K562 (cell line): ENCODE results near the gene TMEM270. TPM values are rescaled to one million over a fixed set of nuclear protein-coding genes. Genes with fewer than 3 reads are reported as not detected.

Experiments
- ATF3 ChIP-seq, 2 experiments: fragments of 450-650 bp in 1 of 2; sonication (generic) in 1 of 2; formaldehyde crosslinking in 1 of 2; IDR thresholded peaks in 1 of 2; conservative IDR thresholded peaks in 1 of 2; 2 replicates each; pipeline versions ENCODE4 v1.6.1 to v1.8.1; 2016 to 2023; ENCODE audit warnings: mild to moderate bottlenecking in 2 of 2, moderate library complexity in 2 of 2, inconsistent platforms in 1 of 2, missing genetic modification reagents in 1 of 2
- CBFA2T3 ChIP-seq: fragments of 450-650 bp; IDR thresholded peaks from 2 replicates; pipeline ENCODE4 v1.6.1; 2017
- CREB5 ChIP-seq: fragments of 250-450 bp; sonication (Bioruptor Pico); IDR thresholded peaks from 2 replicates; pipeline ENCODE4 v1.5.0; 2020; ENCODE audit warnings: mild to moderate bottlenecking
- ETV6 ChIP-seq, 3 experiments: fragments of 150-350 bp in 1 of 3; sonication (generic) in 1 of 3; formaldehyde crosslinking in 1 of 3; IDR thresholded peaks; 2 replicates each; pipeline versions ENCODE4 v1.6.1 to v1.8.0; 2014 to 2022; ENCODE audit warnings: borderline replicate concordance in 2 of 3, low read depth in 2 of 3, antibody characterized with exemption in 1 of 3, low read length in 1 of 3, mild to moderate bottlenecking in 1 of 3, missing genetic modification reagents in 1 of 3
- FOXA1 ChIP-seq: fragments of 450-650 bp; IDR thresholded peaks from 2 replicates; pipeline ENCODE4 v1.6.1; 2016; ENCODE audit warnings: mild to moderate bottlenecking, borderline replicate concordance
- GATAD2B ChIP-seq: fragments of 450-650 bp; IDR thresholded peaks from 2 replicates; pipeline ENCODE4 v1.6.1; 2017; ENCODE audit warnings: mild to moderate bottlenecking, borderline replicate concordance
- HIVEP1 ChIP-seq: fragments of 250-450 bp; sonication (Bioruptor Pico); IDR thresholded peaks from 2 replicates; pipeline ENCODE4 v1.4.0; 2020; ENCODE audit warnings: mild to moderate bottlenecking
- HLTF ChIP-seq: fragments of 450-650 bp; IDR thresholded peaks from 2 replicates; pipeline ENCODE4 v1.6.1; 2016
- IRF2 ChIP-seq: sonication (generic); formaldehyde crosslinking; IDR thresholded peaks from 2 replicates; pipeline ENCODE4 v1.8.1; 2022; ENCODE audit warnings: mild to moderate bottlenecking, missing genetic modification reagents
- JUNB ChIP-seq: fragments of 450-650 bp; formaldehyde crosslinking; conservative IDR thresholded peaks from 2 replicates; pipeline ENCODE4 v1.4.0; 2020; ENCODE audit warnings: mild to moderate bottlenecking
- KDM5B ChIP-seq: fragments of 200-600 bp; sonication (generic); IDR thresholded peaks from 2 replicates; pipeline ENCODE4 v1.6.1; 2012; ENCODE audit warnings: low read depth, mild to moderate bottlenecking, moderate library complexity, low read length, control low read depth, inconsistent platforms; ENCODE audit not compliant: insufficient replicate concordance
- NCOA4 ChIP-seq: fragments of 450-650 bp; IDR thresholded peaks from 2 replicates; pipeline ENCODE4 v1.6.1; 2018; ENCODE audit warnings: mild to moderate bottlenecking; ENCODE audit not compliant: partially characterized antibody
- POU5F1 ChIP-seq: fragments of 150-350 bp; IDR thresholded peaks from 2 replicates; pipeline ENCODE4 v1.6.1; 2014; ENCODE audit warnings: borderline replicate concordance, low read length, low read depth, mild to moderate bottlenecking; ENCODE audit not compliant: partially characterized antibody
- RBM14 ChIP-seq: fragments of 200-400 bp; formaldehyde crosslinking; IDR thresholded peaks from 2 replicates; pipeline ENCODE4 v1.6.1; 2018; ENCODE audit warnings: low read depth, mild to moderate bottlenecking, low read length, moderate library complexity, borderline replicate concordance; ENCODE audit not compliant: insufficient read depth
- RBM17 ChIP-seq: fragments of 200-400 bp; formaldehyde crosslinking; IDR thresholded peaks from 2 replicates; pipeline ENCODE4 v1.6.1; 2017; ENCODE audit warnings: low read depth, mild to moderate bottlenecking, low read length, borderline replicate concordance
- SMAD4 ChIP-seq: fragments of 250-450 bp; sonication (Bioruptor Pico); conservative IDR thresholded peaks from 2 replicates; pipeline ENCODE4 v1.8.0; 2021; ENCODE audit warnings: inconsistent platforms, mild to moderate bottlenecking, moderate library complexity
- SOX6 ChIP-seq: fragments of 450-650 bp; IDR thresholded peaks from 2 replicates; pipeline ENCODE4 v1.6.1; 2014; ENCODE audit warnings: mild to moderate bottlenecking
- SPI1 ChIP-seq: IDR thresholded peaks from 2 replicates; pipeline ENCODE4 v1.6.1; 2011; ENCODE audit warnings: low read depth, low read length, control low read depth, borderline replicate concordance
- TAL1 ChIP-seq: fragments of 450-650 bp; IDR thresholded peaks from 2 replicates; pipeline ENCODE4 v1.6.1; 2016; ENCODE audit warnings: mild to moderate bottlenecking
- TCFL5 ChIP-seq: fragments of 250-450 bp; sonication (Bioruptor Pico); conservative IDR thresholded peaks from 2 replicates; pipeline ENCODE4 v1.6.1; 2021; ENCODE audit warnings: mild to moderate bottlenecking, moderate library complexity, matching md5 sums
- VEZF1 ChIP-seq: fragments of 200-800 bp; sonication (Bioruptor generic); IDR thresholded peaks from 2 replicates; pipeline ENCODE4 v1.6.1; 2017; ENCODE audit warnings: missing genetic modification characterization, missing compliant biosample characterization
- XRCC3 ChIP-seq: fragments of 450-650 bp; IDR thresholded peaks from 2 replicates; pipeline ENCODE4 v1.6.1; 2017; ENCODE audit warnings: mild to moderate bottlenecking, moderate library complexity
- ZNF79 ChIP-seq: fragments of 250-450 bp; sonication (Bioruptor Pico); IDR thresholded peaks from 2 replicates; pipeline ENCODE4 v1.4.0; 2020; ENCODE audit warnings: low read depth, mild to moderate bottlenecking, moderate library complexity
- ZSCAN29 ChIP-seq: fragments of 450-650 bp; IDR thresholded peaks from 2 replicates; pipeline ENCODE4 v1.6.1; 2017
- polyA plus RNA-seq, 8 experiments: library from polyadenylated mRNA; depleted of rRNA in 4 of 8; stranded (reverse) in 5 of 8; unstranded in 3 of 8; fragments of >200 nt; fragmentation: Nextera tagmentation in 2 of 8; fragmentation: Illumina TruSeq in 1 of 8; extraction: Ambion mirVana in 2 of 8; extraction: Trizol in 1 of 8; gene quantifications; 2 replicates each; pipeline versions ENCODE4 v1.2.1 to v1.2.3, GENCODE V29; 2011 to 2014; ENCODE audit warnings: inconsistent platforms in 1 of 8, missing spikeins in 1 of 8
- total RNA-seq, 7 experiments: library from RNA; depleted of rRNA in 6 of 7; stranded (reverse); fragments of >200 nt in 6 of 7; fragmentation: Illumina TruSeq in 2 of 7; extraction: Trizol in 2 of 7; gene quantifications; 2 replicates each; pipeline versions ENCODE4 v1.2.1 to v1.2.3, GENCODE V29; 2011 to 2021; ENCODE audit warnings: low replicate concordance in 1 of 7

The TMEM270 gene
- total and polyA plus RNA-seq, 9 of the 15 experiments (the other 6 are each of a cell fraction or from before 2014, with no cell fraction given) = not detected

- TF ChIP-seq ATF3 (IDR thresholded peaks at IDR 0.05) (peak; percentile 40; the same call in 1 of the 2 replicates), ATF3 (CRISPR knock-in tag; conservative IDR thresholded peaks at IDR 0.05) (no peak), CREB5 (no peak), KDM5B (no peak), HLTF (no peak), HIVEP1 (CRISPR knock-in tag) (no peak), RBM14 (no peak), POU5F1 (no peak), SPI1 (peak; percentile 57; the same call in 1 of the 2 replicates), TCFL5 (no peak), GATAD2B (no peak), SOX6 (peak; percentile 55), ETV6 (IDR thresholded peaks at IDR 0.05; ENCODE audit: borderline replicate concordance in 1 of 2, low read depth in 2 of 2, low read length in 1 of 2) (peak in 1 of 2 experiments; percentile 25; a peak in 1 of 4 replicates), ETV6 (CRISPR knock-in tag; IDR thresholded peaks at IDR 0.05; ENCODE audit: borderline replicate concordance) (no peak), CBFA2T3 (peak; percentile 77), VEZF1 (0 out of 2 replicates have a peak, but pooled peaks have one; percentile 28), RBM17 (no peak), ZSCAN29 (no peak), FOXA1 (no peak), IRF2 (CRISPR knock-in tag) (no peak), JUNB (CRISPR knock-in tag) (no peak), NCOA4 (no peak), ZNF79 (CRISPR knock-in tag) (no peak), TAL1 (peak; percentile 44; the same call in 1 of the 2 replicates), SMAD4 (peak; percentile 59), XRCC3 (no peak)
These were observed 16.8 kb upstream of the TMEM270 start (continued) for GRCh38 chr7:73844131-73844547.
